Stromal cell of bone marrow (primary cell): ENCODE data around the gene TSPAN9.

Source experiments
- DNase-seq: peaks from one replicate; pipeline ENCODE4 v3.0.0-alpha.2; 2012; ENCODE audit warnings: low read depth

TSPAN9 gene

GRCh38 chr12:3125674-3126073 is 48.5 kb downstream of the TSPAN9 start:
- DNase-seq: no peak

DNA sequence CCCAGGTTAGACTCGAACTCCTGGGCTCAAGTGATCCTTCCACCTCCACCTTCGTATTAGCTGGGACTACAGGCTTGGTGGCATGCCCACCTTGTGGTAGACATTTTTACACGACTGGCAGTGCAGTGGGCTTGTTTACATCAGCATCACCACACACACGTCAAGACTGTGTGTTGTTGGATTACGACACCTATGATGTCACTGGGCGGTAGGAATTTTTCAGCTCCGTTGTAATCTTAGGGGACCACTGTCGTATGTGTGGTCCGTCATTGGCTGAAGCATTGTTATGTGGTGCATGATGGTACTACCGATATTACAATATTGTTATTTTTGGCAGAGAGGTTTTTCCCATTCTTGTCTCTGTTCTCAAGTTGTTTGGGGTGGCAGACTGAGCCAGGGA is 50.7 kb downstream of the TSPAN9 start:
- no peak for DNase-seq

DNA sequence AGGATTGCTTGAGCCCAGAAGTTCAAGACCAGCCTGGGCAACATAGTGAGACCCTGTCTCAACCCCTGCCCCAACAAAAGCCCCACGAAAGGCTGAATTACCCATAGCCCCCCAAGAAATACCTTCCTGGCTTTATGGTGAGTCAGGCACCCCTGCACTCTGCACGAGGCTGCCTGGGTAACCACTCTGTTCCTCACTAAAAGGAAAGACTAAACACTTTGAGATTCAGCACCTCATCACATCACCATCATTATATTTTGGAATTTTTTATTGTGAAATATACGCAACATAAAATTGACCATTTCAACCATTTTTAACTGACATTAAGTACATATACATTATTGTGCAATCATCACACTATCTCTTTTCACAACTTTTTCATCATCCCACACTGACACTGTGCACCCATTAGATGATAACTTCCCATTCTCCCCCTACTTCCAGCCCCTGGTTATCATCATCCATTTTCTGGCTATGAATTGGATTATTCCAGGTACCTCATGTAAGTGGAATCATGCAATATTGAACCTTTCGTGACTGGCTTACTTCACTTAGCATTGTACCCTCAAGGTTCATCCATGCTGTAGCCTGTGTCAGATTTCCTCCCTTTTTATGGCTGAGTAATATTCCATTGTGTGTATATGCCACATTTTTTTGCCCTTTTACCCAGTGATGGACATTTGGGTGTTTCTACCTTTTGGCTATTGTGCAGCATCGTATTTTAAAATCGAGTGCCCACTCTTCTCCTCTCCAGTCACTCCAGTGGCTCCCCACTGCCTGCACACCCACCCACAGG is 51.5 kb downstream of the TSPAN9 start:
- DNase-seq: no peak

DNA sequence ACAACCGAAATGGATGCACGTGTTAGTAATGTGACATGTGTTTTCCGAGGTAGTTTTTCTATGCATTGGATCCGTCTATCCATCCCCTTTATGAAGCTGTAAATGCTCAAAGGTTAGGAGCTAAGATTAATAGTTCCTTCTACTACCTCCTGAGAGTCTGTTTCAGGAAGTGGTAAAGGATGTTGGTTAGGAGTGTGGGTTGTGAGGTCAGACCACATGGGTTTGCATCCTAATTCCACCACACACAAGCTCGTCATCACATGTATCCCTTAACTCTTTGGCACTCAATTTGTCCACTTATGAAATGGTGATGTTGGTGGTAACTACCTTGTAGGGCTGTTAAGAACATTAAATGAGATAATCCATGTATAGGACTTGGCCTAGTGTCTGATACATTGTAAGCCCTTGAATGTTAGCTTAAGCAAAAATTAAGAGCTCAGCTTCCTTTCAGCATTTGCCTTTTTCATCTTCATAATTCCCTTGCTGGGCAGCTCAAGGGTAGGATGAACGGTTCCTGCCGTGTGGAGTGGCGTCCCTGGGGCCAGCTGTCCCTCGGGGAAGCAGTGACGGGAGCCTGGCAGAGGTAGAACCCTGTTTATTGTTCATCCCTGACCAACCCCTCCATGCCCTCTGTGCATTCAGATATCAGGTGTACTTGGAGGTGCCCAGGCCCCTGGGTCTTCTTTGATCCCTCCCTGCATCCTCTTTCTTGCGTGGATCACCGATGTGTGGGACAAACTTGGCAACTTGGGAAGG is 52.3 kb downstream of the TSPAN9 start:
- DNase-seq: no peak

GRCh38 chr12:3130057-3130830 is 53.1 kb downstream of the TSPAN9 start:
- DNase-seq: no peak

DNA sequence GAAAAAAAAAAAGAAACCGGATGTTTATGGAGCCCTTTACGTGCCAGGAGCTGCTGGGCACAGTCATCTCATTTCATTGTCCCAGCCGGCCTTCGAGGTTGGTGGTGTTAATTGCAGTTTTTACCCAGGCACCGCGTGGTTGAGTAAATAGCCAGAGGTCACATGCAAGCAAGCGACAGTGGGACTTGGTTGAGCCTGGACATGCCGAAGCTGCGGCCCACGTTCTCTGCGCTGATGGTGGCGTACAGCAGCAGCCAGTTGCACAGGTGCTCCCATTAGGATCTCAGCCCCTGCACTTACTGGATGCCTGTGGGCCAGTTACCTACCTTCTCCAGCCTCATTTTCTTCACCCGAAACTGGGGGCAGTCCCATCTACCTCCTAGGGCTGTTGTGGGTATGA is 54.0 kb downstream of the TSPAN9 start:
- no peak for DNase-seq

DNA sequence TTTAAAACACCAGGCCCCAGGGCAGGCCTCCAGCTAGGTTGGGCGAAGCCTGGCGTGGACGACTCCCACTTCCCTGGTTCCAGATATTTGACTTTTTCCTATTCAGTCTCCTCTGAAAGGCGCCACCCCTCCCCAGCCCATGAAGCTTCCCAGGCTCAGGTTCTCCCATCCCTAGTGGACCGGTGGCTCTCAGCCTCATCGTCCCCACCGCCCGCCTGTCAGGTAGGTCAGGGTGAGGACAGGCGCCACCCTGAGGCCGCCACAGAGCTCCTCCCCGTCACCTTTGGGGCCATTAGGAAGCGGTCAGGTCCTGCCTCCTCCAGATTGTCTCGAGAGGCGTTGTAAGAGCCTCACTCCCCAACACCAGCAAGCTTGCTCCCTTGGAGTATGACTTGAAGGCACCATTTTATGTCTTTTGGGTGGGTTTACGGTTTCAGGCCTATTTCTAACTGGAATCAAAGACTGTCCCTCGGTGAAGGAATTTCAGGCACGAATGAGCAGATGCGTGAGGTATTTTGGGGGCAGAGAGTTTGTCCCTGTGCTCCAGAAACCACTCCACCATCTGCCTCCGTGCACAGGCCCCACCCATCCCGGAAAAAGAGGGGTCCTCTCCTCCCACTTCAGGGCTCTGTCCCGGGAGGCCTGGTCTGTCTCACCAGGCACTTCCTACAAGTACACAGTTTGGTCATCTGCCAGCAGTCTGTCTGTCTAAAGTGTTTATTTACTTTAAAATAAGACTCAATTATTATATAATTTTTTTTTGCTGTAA is 55.6 kb downstream of the TSPAN9 start:
- DNase-seq: no peak

- DNase-seq: no peak
Observed at GRCh38 chr12:3133405-3133783, 56.2 kb downstream of the TSPAN9 start.

GRCh38 chr12:3134126-3134525 is 56.9 kb downstream of the TSPAN9 start:
- no peak for DNase-seq

DNA sequence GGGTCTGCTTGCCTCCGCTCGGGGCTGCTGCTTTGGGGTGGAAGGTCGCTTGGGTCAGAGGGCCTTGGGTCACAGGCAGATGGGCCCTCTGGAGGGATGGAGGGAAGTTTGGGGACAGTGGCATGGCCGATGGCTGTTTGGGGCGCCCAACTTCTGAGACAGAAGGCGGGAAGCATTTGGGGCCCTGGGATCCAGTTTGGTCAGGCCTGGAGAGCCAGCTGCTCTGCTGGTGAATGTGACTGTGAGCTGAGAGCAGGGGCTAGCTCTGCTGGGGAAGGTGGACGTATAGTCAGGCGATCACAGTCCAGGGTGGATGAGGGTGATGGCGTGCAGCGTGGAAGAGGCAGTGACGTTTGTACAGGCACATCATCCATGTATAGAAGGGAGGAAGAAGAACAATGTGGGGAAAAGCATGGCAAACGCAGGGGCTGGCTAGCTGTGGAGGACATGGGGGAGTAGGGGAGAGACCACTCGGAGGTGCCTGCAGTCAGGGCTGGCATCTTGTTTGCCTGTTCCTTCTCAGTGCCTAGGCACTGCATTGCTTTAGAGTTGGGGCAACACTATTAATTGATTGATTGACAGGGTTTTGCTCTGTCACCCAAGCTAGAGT is 57.5 kb downstream of the TSPAN9 start:
- DNase-seq: no peak

DNA sequence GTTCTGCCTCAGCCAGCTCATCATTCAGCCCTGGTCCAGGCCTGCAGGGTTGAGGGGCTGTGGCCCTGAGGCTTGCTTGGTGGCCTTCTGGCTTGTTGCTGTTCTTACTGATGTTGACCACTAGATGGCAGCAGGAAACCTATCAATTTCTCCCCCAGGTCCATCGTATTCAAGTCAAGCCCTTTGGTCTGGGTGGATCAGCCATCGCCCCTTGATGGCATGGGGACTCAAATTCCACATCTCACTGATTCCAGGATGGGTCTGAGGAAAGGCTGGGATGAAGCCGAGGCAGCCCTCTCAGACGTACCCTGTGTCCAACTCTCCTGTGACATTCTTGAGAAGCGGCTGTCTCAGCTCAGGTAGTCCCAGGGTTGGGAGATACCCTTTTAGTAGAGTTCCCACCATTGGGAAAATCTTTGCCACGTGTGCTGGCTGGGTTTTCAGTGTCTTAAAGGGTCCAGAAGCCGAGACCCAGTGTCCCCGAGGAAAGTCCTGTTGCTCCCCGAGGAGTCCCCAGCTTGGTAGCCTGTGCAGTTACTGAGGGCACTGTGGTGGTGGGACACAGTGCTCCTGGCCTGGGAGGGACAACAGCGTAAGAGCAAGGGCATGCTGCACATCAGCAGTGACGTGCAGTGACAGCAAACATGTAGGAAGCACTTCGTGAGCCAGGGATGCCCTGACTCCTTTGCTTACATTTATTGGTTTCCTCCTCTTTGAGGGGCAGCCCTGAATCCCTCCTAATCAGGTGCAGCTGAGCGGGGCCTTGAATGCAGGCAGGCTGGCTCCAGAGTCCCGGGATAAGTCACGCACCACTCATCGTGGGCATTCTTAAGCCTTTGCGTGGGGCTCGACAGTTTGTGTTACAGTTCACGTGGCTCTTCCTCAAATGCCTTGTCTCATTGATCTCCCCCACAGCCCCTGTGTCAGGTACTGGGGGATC is 58.6 kb downstream of the TSPAN9 start:
- DNase-seq: peak; percentile 53

DNA sequence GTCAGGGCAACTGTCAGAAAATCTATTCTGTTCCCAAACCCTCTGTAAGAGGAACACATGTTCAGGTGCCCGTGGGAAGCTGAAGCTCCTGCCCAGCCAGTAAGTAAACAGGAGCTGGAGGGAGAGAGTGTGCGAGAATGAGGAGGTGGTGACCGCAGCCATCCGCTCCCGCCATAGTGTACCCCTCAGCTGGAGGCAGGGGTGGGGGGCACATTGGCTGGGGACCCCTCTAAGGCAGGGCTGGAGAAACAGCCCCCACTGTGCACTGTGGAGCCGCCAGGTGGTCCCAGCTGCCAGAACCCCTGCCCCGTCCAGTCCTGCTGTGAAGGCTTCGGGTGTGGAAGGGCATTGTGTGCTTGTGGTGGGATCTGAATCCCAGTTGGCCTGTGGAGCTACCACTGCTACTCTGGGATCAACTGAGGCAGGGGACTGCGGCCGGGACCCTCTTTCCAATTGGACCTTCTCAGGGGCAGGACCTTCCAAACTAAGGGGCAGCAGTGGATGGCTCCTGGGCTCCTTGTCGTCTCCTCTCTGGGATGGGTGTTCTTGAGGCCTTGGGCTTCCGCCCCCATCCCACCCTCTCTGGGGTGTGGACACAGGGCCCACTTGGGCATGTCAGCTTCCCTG is 59.6 kb downstream of the TSPAN9 start:
- no peak for DNase-seq

GRCh38 chr12:3137268-3137781 is 60.1 kb downstream of the TSPAN9 start:
- DNase-seq: no peak

DNA sequence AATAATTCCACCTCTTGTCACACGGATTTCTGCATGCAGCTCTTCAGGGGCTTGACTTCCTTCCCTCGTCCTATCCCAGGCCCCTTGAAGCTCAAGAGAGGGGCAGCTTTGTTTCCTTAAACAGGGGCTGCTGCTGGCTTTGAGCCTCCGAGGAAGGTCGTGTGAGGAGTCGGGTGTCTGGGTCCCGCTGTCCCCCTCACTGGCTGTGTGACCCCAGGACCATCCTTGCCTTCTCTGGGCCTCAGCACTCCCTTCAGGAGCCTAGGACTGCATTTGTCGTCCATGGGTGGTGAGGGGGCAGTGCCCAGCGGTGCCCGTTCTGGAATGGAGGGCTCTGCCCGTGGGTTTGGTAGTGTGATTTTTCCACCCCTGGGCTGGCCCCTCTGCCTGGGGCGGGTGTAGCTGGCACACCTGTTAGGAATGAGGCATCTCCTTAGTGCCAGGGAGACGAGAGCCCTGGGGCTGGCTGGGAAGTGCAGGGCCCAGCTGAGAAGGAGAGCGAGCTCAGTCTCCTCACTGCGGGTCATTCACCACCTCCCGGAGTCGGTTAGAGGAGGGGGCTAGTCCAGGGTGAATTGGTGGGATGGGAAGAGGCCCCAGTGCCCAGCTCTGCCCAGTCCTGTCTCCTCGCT is 60.8 kb downstream of the TSPAN9 start:
- no peak for DNase-seq

- no peak for DNase-seq
Observed at GRCh38 chr12:3138941-3139511, 61.8 kb downstream of the TSPAN9 start.

- no peak for DNase-seq
Observed at GRCh38 chr12:3139760-3140159, 62.6 kb downstream of the TSPAN9 start.

DNA sequence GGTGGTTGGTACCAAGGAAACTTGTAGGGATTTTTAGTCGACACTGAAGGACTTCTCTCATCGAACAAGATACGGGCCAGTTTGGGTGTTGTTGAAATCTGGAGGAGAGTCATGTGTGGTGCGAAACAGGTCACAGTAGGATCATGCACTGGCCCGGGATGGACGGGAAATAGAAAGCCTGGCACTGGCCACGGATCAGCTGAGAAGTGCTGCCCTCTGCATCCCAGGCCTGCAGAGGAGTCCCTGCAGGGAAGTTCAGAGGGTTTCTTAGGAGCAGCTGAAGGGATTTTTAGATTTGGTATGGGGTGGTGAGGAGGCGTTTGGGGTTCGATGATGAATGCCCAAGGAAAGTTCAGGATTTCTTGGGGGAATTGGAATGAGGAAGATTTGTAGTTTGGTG is 63.1 kb downstream of the TSPAN9 start:
- DNase-seq: no peak

DNA sequence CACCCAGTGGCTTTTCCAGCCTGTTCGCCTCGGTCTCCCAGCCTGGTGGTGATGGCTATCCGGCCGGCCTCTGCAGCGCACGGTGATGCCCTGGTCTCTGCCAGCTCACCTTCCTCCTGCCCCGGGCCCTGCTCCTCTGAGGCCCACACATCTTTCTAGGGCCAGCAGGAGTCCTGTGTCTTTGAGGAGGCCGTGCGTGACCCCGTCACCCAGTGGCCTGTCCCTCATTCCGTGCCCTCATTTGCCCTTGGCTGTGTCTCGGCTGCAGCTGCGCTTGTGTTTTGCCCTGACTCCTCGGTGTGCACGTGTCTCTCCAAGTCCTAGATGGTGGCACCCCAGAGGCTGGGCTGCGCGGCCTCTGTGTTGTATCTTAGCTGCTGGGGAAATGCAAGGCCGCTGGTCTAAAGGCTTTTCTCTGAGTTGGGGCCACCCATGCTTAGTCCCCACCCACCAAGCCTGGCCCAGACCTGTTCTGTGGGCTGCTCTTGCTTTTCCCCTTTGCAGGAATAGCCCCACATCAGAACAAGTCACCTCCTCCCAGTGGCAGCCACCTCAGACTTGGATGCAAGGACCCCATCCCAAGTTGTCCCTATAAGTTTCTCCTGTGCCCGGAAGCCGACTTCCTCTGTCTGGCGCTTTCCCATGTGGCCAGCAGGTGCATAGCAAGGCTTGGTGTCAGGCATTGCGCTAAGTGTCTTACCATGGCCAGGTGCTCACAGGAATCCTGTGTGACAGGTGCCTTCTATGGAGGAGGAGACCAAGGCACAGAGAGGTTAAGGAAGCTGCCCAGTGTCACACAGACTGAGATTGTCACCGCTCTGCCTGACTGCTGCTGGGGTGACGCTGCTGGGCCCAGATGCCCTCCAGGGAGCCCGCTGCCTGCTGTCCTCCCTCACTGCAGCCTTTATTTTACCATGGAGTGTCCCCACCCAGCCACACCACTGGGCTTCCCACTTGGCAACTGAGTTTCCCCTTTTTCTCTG is 64.5 kb downstream of the TSPAN9 start:
- DNase-seq: no peak
